ENCODE measurements around the gene UNC5A.

UNC5A gene

GRCh38 chr5:176886336-176887251 is 76.2 kb downstream of the UNC5A start:
- TF ChIP-seq CTCF (conservative IDR thresholded peaks at IDR 0.05): no peak
- H3K27ac ChIP-seq: no peak overlapping the region

- no peak overlapping the region for H3K27ac ChIP-seq
- no peak for TF ChIP-seq CTCF (conservative IDR thresholded peaks at IDR 0.05)
Measured at GRCh38 chr5:176887252-176887849, 77.0 kb downstream of the UNC5A start.

GRCh38 chr5:176888016-176888864 is 77.9 kb downstream of the UNC5A start:
- no peak for TF ChIP-seq CTCF (conservative IDR thresholded peaks at IDR 0.05)
- H3K27ac ChIP-seq: no peak overlapping the region

GRCh38 chr5:176888865-176889165 is 78.5 kb downstream of the UNC5A start:
- no peak overlapping the region for H3K27ac ChIP-seq
- no peak for TF ChIP-seq CTCF (conservative IDR thresholded peaks at IDR 0.05)

GRCh38 chr5:176889321-176890280 is 79.2 kb downstream of the UNC5A start:
- no peak for TF ChIP-seq CTCF (conservative IDR thresholded peaks at IDR 0.05)
- no peak overlapping the region for H3K27ac ChIP-seq

- no peak for TF ChIP-seq CTCF (conservative IDR thresholded peaks at IDR 0.05)
- no peak overlapping the region for H3K27ac ChIP-seq
Measured at GRCh38 chr5:176890455-176891330, 80.3 kb downstream of the UNC5A start.

Measured in VCaP (cell line).